Posterior cingulate gyrus (tissue), 11 donors: ENCODE data around the gene RANGAP1.

Source experiments
- DNase-seq, 10 donors: peaks; one replicate each; pipeline versions ENCODE4 v3.0.0 to v3.0.0-alpha.2; 2020 to 2021; ENCODE audit warnings: mixed read lengths in 3 of 10
- intact Hi-C: fragments of 100-400 bp; cut with DNase I; formaldehyde crosslinking; loops from one replicate; pipeline ENCODE4 v1.15.1; 2023

Gene RANGAP1

GRCh38 chr22:41285820-41286638 is at the start of gene RANGAP1:
RANGAP1 (minus strand) TSS chr22:41286187; CDS start chr22:41281044, 5,143 bp downstream.
- intact Hi-C loops: loop anchor here (5.0 kb wide), 1 partner anchor 194 kb away; the partner anchor contains the start of gene EP300
- peak; percentile 99 to 100 (median 99) for DNase-seq

- intact Hi-C loops: no loop called here
- DNase-seq: no peak
These were observed 49.1 kb upstream of the RANGAP1 start for GRCh38 chr22:41334951-41335635.

- DNase-seq: no peak
- intact Hi-C loops: no loop called here
These were observed 48.2 kb upstream of the RANGAP1 start for GRCh38 chr22:41334215-41334614.

GRCh38 chr22:41333806-41334205 is 47.8 kb upstream of the RANGAP1 start:
- no peak for DNase-seq
- intact Hi-C loops: no loop called here

GRCh38 chr22:41332217-41332939 is 46.4 kb upstream of the RANGAP1 start:
- intact Hi-C loops: no loop called here
- DNase-seq: no peak

- no peak for DNase-seq
- intact Hi-C loops: no loop called here
These were observed 44.2 kb upstream of the RANGAP1 start for GRCh38 chr22:41330169-41330568.

- intact Hi-C loops: no loop called here
These were observed 41.1 kb upstream of the RANGAP1 start for GRCh38 chr22:41327124-41327523.

GRCh38 chr22:41324821-41325528 is 39.0 kb upstream of the RANGAP1 start:
- DNase-seq: no peak
- intact Hi-C loops: no loop called here

More at GRCh38 chr22:41327124-41327523, 41.1 kb upstream of the RANGAP1 start:
- DNase-seq: peak in 7 of 10 donors; percentile 33 to 93 (median 46)

GRCh38 chr22:41320416-41321240 is 34.6 kb upstream of the RANGAP1 start:
- no peak for DNase-seq
- intact Hi-C loops: no loop called here

GRCh38 chr22:41315586-41315985 is 29.6 kb upstream of the RANGAP1 start:
- DNase-seq: no peak
- intact Hi-C loops: no loop called here

GRCh38 chr22:41314821-41315220 is 28.8 kb upstream of the RANGAP1 start:
- intact Hi-C loops: no loop called here
- DNase-seq: no peak

- no peak for DNase-seq
- intact Hi-C loops: no loop called here
These were observed 25.5 kb upstream of the RANGAP1 start for GRCh38 chr22:41311487-41311886.

- intact Hi-C loops: no loop called here
- DNase-seq: no peak
These were observed 24.3 kb upstream of the RANGAP1 start for GRCh38 chr22:41310336-41310735.

GRCh38 chr22:41308544-41308947 is 22.6 kb upstream of the RANGAP1 start:
- intact Hi-C loops: loop anchor here (10.0 kb wide), 1 partner anchor 56 kb away; no protein-coding TSS in a partner anchor
- DNase-seq: no peak

GRCh38 chr22:41308054-41308453 is 22.1 kb upstream of the RANGAP1 start:
- DNase-seq: no peak
- intact Hi-C loops: loop anchor here (10.0 kb wide), 1 partner anchor 57 kb away; no protein-coding TSS in a partner anchor

GRCh38 chr22:41305646-41306045 is 19.7 kb upstream of the RANGAP1 start:
- intact Hi-C loops: loop anchor here (10.0 kb wide), 1 partner anchor 59 kb away; no protein-coding TSS in a partner anchor
- peak in 2 of 10 donors; percentile 20 to 82 for DNase-seq

GRCh38 chr22:41302811-41303210 is 16.8 kb upstream of the RANGAP1 start:
- peak in 2 of 10 donors; percentile 6 to 59 for DNase-seq
- intact Hi-C loops: loop anchor here (10.0 kb wide), 1 partner anchor 62 kb away; no protein-coding TSS in a partner anchor

- DNase-seq: peak in 3 of 10 donors; percentile 26 to 85 (median 73)
- intact Hi-C loops: loop anchor here (10.0 kb wide), 1 partner anchor 63 kb away; no protein-coding TSS in a partner anchor
These were observed 16.2 kb upstream of the RANGAP1 start for GRCh38 chr22:41302021-41302767.
